HCT116 (cell line): ENCODE results near the gene TAS2R5.

Source experiments
- CTCF ChIP-seq, 3 experiments: fragments of 200-600 bp in 1 of 3; sonication (generic) in 1 of 3; IDR thresholded peaks in 2 of 3; conservative IDR thresholded peaks in 1 of 3; 2 replicates each; pipeline ENCODE4 v1.5.1; 2012 to 2017; ENCODE audit warnings: low read depth in 2 of 3, low read length in 2 of 3, antibody characterized with exemption in 1 of 3, borderline replicate concordance in 1 of 3, control low read depth in 1 of 3, mild to moderate bottlenecking in 1 of 3, mixed read lengths in 1 of 3, mixed run types in 1 of 3, moderate library complexity in 1 of 3; ENCODE audit not compliant: insufficient read depth in 1 of 3
- SRF ChIP-seq: IDR thresholded peaks from 2 replicates; pipeline ENCODE4 v1.6.1; 2012; ENCODE audit warnings: low read depth

GRCh38 chr7:141744131-141744530 lies 45.9 kb upstream of the TAS2R5 start:
- TF ChIP-seq SRF (no peak), CTCF (IDR thresholded peaks at IDR 0.05 in 2 of 3, conservative IDR thresholded peaks at IDR 0.05 in 1 of 3; ENCODE audit: borderline replicate concordance in 1 of 3, insufficient read depth in 1 of 3, low read depth in 2 of 3, low read length in 2 of 3) (no peak)
